K562 (cell line): ENCODE measurements around the gene EGFL7. TPM values are rescaled to one million over a fixed set of nuclear protein-coding genes. Genes with fewer than 3 reads are reported as not detected.

ENCODE experiments used
- CBFA2T2 ChIP-seq: fragments of 450-650 bp; conservative IDR thresholded peaks from 2 replicates; pipeline ENCODE4 v1.6.1; 2017; ENCODE audit warnings: mild to moderate bottlenecking
- CHD4 ChIP-seq: fragments of 200-600 bp; sonication (generic); IDR thresholded peaks from 3 replicates; pipeline ENCODE4 v1.6.1; 2012; ENCODE audit warnings: low read depth, mild to moderate bottlenecking, mixed read lengths, low read length, inconsistent platforms; ENCODE audit not compliant: insufficient read depth, insufficient replicate concordance, poor library complexity, severe bottlenecking
- EHMT2 ChIP-seq: fragments of 450-650 bp; IDR thresholded peaks from 2 replicates; pipeline ENCODE4 v1.6.1; 2018; ENCODE audit warnings: antibody characterized with exemption
- FOS ChIP-seq: IDR thresholded peaks from 3 replicates; pipeline ENCODE4 v1.6.1; 2011; ENCODE audit not compliant: insufficient read length; ENCODE audit errors: extremely low read depth
- FUS ChIP-seq: fragments of 200-400 bp; formaldehyde crosslinking; optimal IDR thresholded peaks from 2 replicates; pipeline ENCODE3; 2017; ENCODE audit warnings: low read depth, low read length
- JUNB ChIP-seq: fragments of 450-650 bp; formaldehyde crosslinking; conservative IDR thresholded peaks from 2 replicates; pipeline ENCODE4 v1.4.0; 2020; ENCODE audit warnings: mild to moderate bottlenecking
- MED1 ChIP-seq: sonication (generic); formaldehyde crosslinking; IDR thresholded peaks from 2 replicates; pipeline ENCODE4 v1.8.1; 2023; ENCODE audit warnings: missing genetic modification reagents, borderline replicate concordance
- MXI1 ChIP-seq: IDR thresholded peaks from 2 replicates; pipeline ENCODE4 v1.6.1; 2011; ENCODE audit warnings: low read depth, mild to moderate bottlenecking, improper control_type of control experiment, low read length
- POLR2A ChIP-seq: fragments of 450-650 bp; conservative IDR thresholded peaks from 2 replicates; pipeline ENCODE4 v1.6.1; 2016
- RHOXF2B ChIP-seq: fragments of 250-450 bp; sonication (Bioruptor Pico); conservative IDR thresholded peaks from 2 replicates; pipeline ENCODE4 v1.5.1; 2021
- SMAD4 ChIP-seq: fragments of 250-450 bp; sonication (Bioruptor Pico); conservative IDR thresholded peaks from 2 replicates; pipeline ENCODE4 v1.8.0; 2021; ENCODE audit warnings: inconsistent platforms, mild to moderate bottlenecking, moderate library complexity
- SOX6 ChIP-seq: fragments of 450-650 bp; IDR thresholded peaks from 2 replicates; pipeline ENCODE4 v1.6.1; 2014; ENCODE audit warnings: mild to moderate bottlenecking
- SPI1 ChIP-seq: IDR thresholded peaks from 2 replicates; pipeline ENCODE4 v1.6.1; 2011; ENCODE audit warnings: low read depth, low read length, control low read depth, borderline replicate concordance
- YY1 ChIP-seq, 3 experiments: IDR thresholded peaks; 2 replicates each; pipeline ENCODE4 v1.6.1; 2011; ENCODE audit warnings: low read length in 2 of 3, mild to moderate bottlenecking in 2 of 3, moderate library complexity in 2 of 3, borderline replicate concordance in 1 of 3, control low read depth in 1 of 3, low read depth in 1 of 3; ENCODE audit not compliant: insufficient read depth in 3 of 3, insufficient replicate concordance in 2 of 3, control insufficient read depth in 1 of 3, insufficient read length in 1 of 3; ENCODE audit errors: extremely low read depth in 1 of 3
- ZC3H11A ChIP-seq: IDR thresholded peaks from 2 replicates; pipeline ENCODE4 v1.6.1; 2012; ENCODE audit warnings: low read depth, low read length, improper control_type of control experiment
- ZNF146 ChIP-seq: IDR thresholded peaks from one replicate; pipeline ENCODE4 v1.6.1; 2018; ENCODE audit warnings: missing compliant biosample characterization; ENCODE audit not compliant: unreplicated experiment
- ZNF384 ChIP-seq: IDR thresholded peaks from 2 replicates; pipeline ENCODE4 v1.6.1; 2012; ENCODE audit warnings: low read depth, low read length, improper control_type of control experiment
- ZNF583 ChIP-seq: fragments of 250-450 bp; sonication (Bioruptor Pico); IDR thresholded peaks from 2 replicates; pipeline ENCODE4 v1.4.0; 2020
- ZNF695 ChIP-seq: fragments of 450-650 bp; formaldehyde crosslinking; IDR thresholded peaks from 2 replicates; pipeline ENCODE4 v1.4.0; 2020; ENCODE audit warnings: mild to moderate bottlenecking, moderate library complexity
- ZNF764 ChIP-seq: fragments of 250-450 bp; sonication (Bioruptor Pico); IDR thresholded peaks from 2 replicates; pipeline ENCODE4 v1.4.0; 2020; ENCODE audit warnings: low read depth, mild to moderate bottlenecking, moderate library complexity
- polyA plus RNA-seq, 8 experiments: library from polyadenylated mRNA; depleted of rRNA in 4 of 8; stranded (reverse) in 5 of 8; unstranded in 3 of 8; fragments of >200 nt; fragmentation: Nextera tagmentation in 2 of 8; fragmentation: Illumina TruSeq in 1 of 8; extraction: Ambion mirVana in 2 of 8; extraction: Trizol in 1 of 8; gene quantifications; 2 replicates each; pipeline versions ENCODE4 v1.2.1 to v1.2.3, GENCODE V29; 2011 to 2014; ENCODE audit warnings: inconsistent platforms in 1 of 8, missing spikeins in 1 of 8
- total RNA-seq, 7 experiments: library from RNA; depleted of rRNA in 6 of 7; stranded (reverse); fragments of >200 nt in 6 of 7; fragmentation: Illumina TruSeq in 2 of 7; extraction: Trizol in 2 of 7; gene quantifications; 2 replicates each; pipeline versions ENCODE4 v1.2.1 to v1.2.3, GENCODE V29; 2011 to 2021; ENCODE audit warnings: low replicate concordance in 1 of 7
- TF ChIP-seq, protein P1 (sequence below): fragments of 200-400 bp; formaldehyde crosslinking; IDR thresholded peaks from 2 replicates; pipeline ENCODE4 v1.6.1; 2017; ENCODE audit warnings: mild to moderate bottlenecking, low read depth, low read length, moderate library complexity
- TF ChIP-seq, protein P2 (sequence below): conservative IDR thresholded peaks from 2 replicates; pipeline ENCODE4 v1.6.1; 2011; ENCODE audit warnings: low read depth, mild to moderate bottlenecking, low read length; ENCODE audit not compliant: control insufficient read depth
- TF ChIP-seq, protein P3 (sequence below), 2 experiments: IDR thresholded peaks in 1 of 2; conservative IDR thresholded peaks in 1 of 2; 2 replicates each; pipeline ENCODE4 v1.6.1; 2016; ENCODE audit warnings: low read depth in 2 of 2, mild to moderate bottlenecking in 1 of 2, missing compliant biosample characterization in 1 of 2, missing genetic modification characterization in 1 of 2, moderate library complexity in 1 of 2

The EGFL7 gene
- total and polyA plus RNA-seq, 9 of the 15 experiments (the other 6 are each of a cell fraction or from before 2014, with no cell fraction given): 1.5 to 286 (median 55.5) TPM

DNA sequence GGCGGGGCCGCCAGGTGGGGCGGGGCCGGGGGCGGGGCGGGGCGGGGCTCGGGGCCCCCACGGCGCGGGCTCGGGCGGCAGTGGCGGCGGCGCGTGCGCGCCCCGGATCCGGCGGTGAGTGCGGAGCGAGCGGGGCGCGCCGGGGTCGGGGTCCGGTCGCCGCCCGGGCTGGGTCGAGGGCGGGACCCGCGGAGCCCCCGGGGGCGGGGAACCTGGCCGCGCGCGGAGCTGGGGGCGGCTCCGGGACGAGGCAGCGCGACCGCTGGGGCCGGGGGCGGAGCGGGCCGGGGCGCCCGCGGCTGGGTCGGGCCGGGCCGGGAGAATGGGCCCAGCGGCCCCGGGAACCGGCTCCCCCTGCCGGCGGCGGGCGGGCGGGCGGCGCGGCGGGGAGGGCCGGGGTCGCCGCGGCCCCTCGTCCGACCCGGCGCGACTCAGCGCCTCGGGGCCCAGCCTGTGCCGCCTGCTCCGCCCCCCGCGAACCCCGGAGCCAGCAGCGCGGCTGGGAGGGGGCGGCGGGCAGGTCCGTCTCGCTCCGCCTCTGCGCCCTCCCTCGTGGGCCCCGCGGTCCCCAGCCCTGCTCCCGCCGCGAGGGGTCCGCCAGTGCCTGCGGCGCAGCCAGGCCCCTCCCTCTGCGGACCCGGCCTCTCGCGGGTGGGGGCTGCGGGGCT, 3.1 kb downstream of the EGFL7 start (continued):
- TF ChIP-seq FUS (peak; percentile 71), SPI1 (no peak), ZNF695 (no peak), SOX6 (no peak), ZNF146 (CRISPR knock-in tag) (no peak), ZNF384 (no peak), ZC3H11A (no peak), ZNF764 (CRISPR knock-in tag) (no peak), MED1 (no peak), RHOXF2B (no peak), EHMT2 (no peak), FOS (no peak), CBFA2T2 (no peak), ZNF583 (CRISPR knock-in tag) (no peak), JUNB (CRISPR knock-in tag) (no peak), POLR2A (no peak), MXI1 (no peak), SMAD4 (CRISPR knock-in tag) (no peak), YY1 (IDR thresholded peaks at IDR 0.05; ENCODE audit: borderline replicate concordance in 1 of 3, control insufficient read depth in 1 of 3, extremely low read depth in 1 of 3, insufficient read depth in 3 of 3, insufficient read length in 1 of 3, insufficient replicate concordance in 2 of 3, low read depth in 1 of 3, low read length in 2 of 3) (no peak), CHD4 (no peak)
- TF ChIP-seq, protein P1, sequence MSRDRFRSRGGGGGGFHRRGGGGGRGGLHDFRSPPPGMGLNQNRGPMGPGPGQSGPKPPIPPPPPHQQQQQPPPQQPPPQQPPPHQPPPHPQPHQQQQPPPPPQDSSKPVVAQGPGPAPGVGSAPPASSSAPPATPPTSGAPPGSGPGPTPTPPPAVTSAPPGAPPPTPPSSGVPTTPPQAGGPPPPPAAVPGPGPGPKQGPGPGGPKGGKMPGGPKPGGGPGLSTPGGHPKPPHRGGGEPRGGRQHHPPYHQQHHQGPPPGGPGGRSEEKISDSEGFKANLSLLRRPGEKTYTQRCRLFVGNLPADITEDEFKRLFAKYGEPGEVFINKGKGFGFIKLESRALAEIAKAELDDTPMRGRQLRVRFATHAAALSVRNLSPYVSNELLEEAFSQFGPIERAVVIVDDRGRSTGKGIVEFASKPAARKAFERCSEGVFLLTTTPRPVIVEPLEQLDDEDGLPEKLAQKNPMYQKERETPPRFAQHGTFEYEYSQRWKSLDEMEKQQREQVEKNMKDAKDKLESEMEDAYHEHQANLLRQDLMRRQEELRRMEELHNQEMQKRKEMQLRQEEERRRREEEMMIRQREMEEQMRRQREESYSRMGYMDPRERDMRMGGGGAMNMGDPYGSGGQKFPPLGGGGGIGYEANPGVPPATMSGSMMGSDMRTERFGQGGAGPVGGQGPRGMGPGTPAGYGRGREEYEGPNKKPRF: peak; percentile 62; the same call in 1 of the 2 replicates
- TF ChIP-seq, protein P2, sequence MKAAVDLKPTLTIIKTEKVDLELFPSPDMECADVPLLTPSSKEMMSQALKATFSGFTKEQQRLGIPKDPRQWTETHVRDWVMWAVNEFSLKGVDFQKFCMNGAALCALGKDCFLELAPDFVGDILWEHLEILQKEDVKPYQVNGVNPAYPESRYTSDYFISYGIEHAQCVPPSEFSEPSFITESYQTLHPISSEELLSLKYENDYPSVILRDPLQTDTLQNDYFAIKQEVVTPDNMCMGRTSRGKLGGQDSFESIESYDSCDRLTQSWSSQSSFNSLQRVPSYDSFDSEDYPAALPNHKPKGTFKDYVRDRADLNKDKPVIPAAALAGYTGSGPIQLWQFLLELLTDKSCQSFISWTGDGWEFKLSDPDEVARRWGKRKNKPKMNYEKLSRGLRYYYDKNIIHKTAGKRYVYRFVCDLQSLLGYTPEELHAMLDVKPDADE: peak; percentile 55; the same call in 1 of the 2 replicates
- TF ChIP-seq, protein P3, sequence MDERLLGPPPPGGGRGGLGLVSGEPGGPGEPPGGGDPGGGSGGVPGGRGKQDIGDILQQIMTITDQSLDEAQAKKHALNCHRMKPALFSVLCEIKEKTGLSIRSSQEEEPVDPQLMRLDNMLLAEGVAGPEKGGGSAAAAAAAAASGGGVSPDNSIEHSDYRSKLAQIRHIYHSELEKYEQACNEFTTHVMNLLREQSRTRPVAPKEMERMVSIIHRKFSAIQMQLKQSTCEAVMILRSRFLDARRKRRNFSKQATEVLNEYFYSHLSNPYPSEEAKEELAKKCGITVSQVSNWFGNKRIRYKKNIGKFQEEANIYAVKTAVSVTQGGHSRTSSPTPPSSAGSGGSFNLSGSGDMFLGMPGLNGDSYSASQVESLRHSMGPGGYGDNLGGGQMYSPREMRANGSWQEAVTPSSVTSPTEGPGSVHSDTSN (CRISPR knock-in tag; IDR thresholded peaks at IDR 0.05; ENCODE audit: low read depth): no peak
- TF ChIP-seq, protein P3 (tag; conservative IDR thresholded peaks at IDR 0.05; ENCODE audit: low read depth): no peak
